OCI-LY1 (cell line): Measurements from ENCODE around the gene SEMG2.

Source experiments
- H2AFZ ChIP-seq: fragments of 200-600 bp; sonication (generic), shearing (Covaris generic); 2 replicates; pipeline ENCODE4 v1.6.0; 2014; ENCODE audit warnings: antibody characterized with exemption, mild to moderate bottlenecking, low read length
- H3F3A ChIP-seq: fragments of 200-600 bp; sonication (generic), shearing (Covaris generic); 2 replicates; pipeline ENCODE4 v1.6.0; 2014; ENCODE audit warnings: mild to moderate bottlenecking, antibody characterized with exemption, low read length, moderate library complexity; ENCODE audit not compliant: insufficient read depth
- H3K27ac ChIP-seq: fragments of 200-600 bp; sonication (generic); 2 replicates; pipeline ENCODE4 v1.5.1; 2014; ENCODE audit warnings: low read length, mixed run types, mild to moderate bottlenecking, low read depth; ENCODE audit not compliant: poor library complexity, severe bottlenecking
- H3K27me3 ChIP-seq: fragments of 200-600 bp; sonication (generic); 2 replicates; pipeline ENCODE4 v1.6.0; 2014; ENCODE audit warnings: antibody characterized with exemption, mild to moderate bottlenecking, low read length, moderate library complexity; ENCODE audit not compliant: insufficient read depth
- H3K36me3 ChIP-seq: fragments of 200-600 bp; sonication (generic); 2 replicates; pipeline ENCODE4 v1.6.1; 2014; ENCODE audit warnings: mild to moderate bottlenecking, antibody characterized with exemption, low read length, moderate library complexity, mixed read lengths; ENCODE audit not compliant: insufficient read depth
- H3K4me1 ChIP-seq: fragments of 200-600 bp; sonication (generic); 2 replicates; pipeline ENCODE4 v1.5.1; 2014; ENCODE audit warnings: mild to moderate bottlenecking, low read length, moderate library complexity; ENCODE audit not compliant: insufficient read depth, severe bottlenecking
- H3K4me2 ChIP-seq: fragments of 200-600 bp; sonication (generic), shearing (Covaris generic); 2 replicates; pipeline ENCODE4 v1.6.1; 2014; ENCODE audit warnings: low read length
- H3K4me3 ChIP-seq: fragments of 200-600 bp; sonication (generic); 2 replicates; pipeline ENCODE4 v1.5.1; 2014; ENCODE audit warnings: low read length, low read depth, mild to moderate bottlenecking, mixed read lengths; ENCODE audit not compliant: poor library complexity, severe bottlenecking
- H3K79me2 ChIP-seq: fragments of 200-600 bp; shearing (Covaris generic); 2 replicates; pipeline ENCODE4 v1.6.1; 2016; ENCODE audit warnings: mixed run types, low read length, mixed read lengths; ENCODE audit not compliant: insufficient read depth
- H3K9ac ChIP-seq: fragments of 200-600 bp; sonication (generic), shearing (Covaris generic); 2 replicates; pipeline ENCODE4 v1.6.1; 2014; ENCODE audit warnings: mild to moderate bottlenecking, low read length, mixed read lengths
- H3K9me2 ChIP-seq: fragments of 200-600 bp; sonication (generic), shearing (Covaris generic); 2 replicates; pipeline ENCODE4 v1.6.1; 2014; ENCODE audit warnings: low read depth, mild to moderate bottlenecking, low read length, mixed read lengths
- H3K9me3 ChIP-seq: fragments of 200-600 bp; shearing (Covaris generic); 2 replicates; pipeline ENCODE4 v1.6.1; 2014; ENCODE audit warnings: low read length, mixed read lengths
- H4K20me1 ChIP-seq: fragments of 200-600 bp; sonication (generic), shearing (Covaris generic); 2 replicates; pipeline ENCODE4 v1.6.0; 2016; ENCODE audit warnings: mild to moderate bottlenecking, low read length; ENCODE audit not compliant: insufficient read depth
- CTCF ChIP-seq: fragments of 200-600 bp; sonication (generic), shearing (Covaris generic); IDR thresholded peaks from 2 replicates; pipeline ENCODE4 v1.5.1; 2017; ENCODE audit warnings: mild to moderate bottlenecking, antibody characterized with exemption, low read length, moderate library complexity, mixed read lengths
- EZH2 ChIP-seq: fragments of 200-600 bp; sonication (generic), shearing (Covaris generic); IDR thresholded peaks from 2 replicates; pipeline ENCODE4 v1.8.0; 2017; ENCODE audit warnings: borderline replicate concordance, mixed run types, mild to moderate bottlenecking, antibody characterized with exemption, low read length, moderate library complexity, mixed read lengths

The SEMG2 gene

GRCh38 chr20:45206725-45207124 lies 14.4 kb upstream of the SEMG2 start, which contains the start of gene SEMG1:
Gene SEMG1, plus strand, starts transcription at chr20:45207033. Its CDS starts 21 bp downstream, at chr20:45207054.
- H3K9ac ChIP-seq: no peak within 1 kb of the TSS
- no peaks in the 10 kb centered on the region for H3K9me2 ChIP-seq
- no peaks in the 10 kb centered on the region for H3K36me3 ChIP-seq
- 0 out of 2 replicates have a peak, but pooled peaks cover 4% of the 10 kb centered on the region for H3K9me3 ChIP-seq
- no peaks in the 10 kb centered on the region for H3K79me2 ChIP-seq
- H3F3A ChIP-seq: no peaks in the 10 kb centered on the region
- H3K4me1 ChIP-seq: no peaks in the 10 kb centered on the region
- no peaks in the 10 kb centered on the region for H3K27me3 ChIP-seq
- H4K20me1 ChIP-seq: no peaks in the 10 kb centered on the region
- no peak within 1 kb of the TSS for H3K27ac ChIP-seq
- H2AFZ ChIP-seq: no peak within 1 kb of the TSS
- no peak for TF ChIP-seq CTCF
- no peak for TF ChIP-seq EZH2
- no peak within 1 kb of the TSS for H3K4me3 ChIP-seq
- H3K4me2 ChIP-seq: no peak within 1 kb of the TSS

DNA sequence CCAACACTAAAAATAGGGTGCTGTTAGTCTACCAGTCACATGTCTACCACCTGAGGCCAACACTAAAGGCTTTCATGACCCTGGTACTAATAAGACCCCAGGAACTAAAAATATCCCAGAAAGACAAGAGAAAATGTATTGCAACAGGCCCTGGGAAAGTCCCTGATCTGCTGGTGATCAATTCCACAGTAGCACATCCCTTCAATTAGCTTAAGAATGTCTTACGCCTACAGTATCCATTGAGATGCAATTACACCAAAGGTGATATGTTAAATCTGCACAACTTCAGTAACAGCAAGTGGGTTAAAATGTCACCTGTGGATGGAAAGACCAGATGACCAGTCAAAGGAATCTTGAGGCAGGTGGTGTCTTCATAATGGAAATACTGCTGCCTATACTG lies 11.2 kb upstream of the SEMG2 start:
- Histone ChIP-seq H3K9me2 (no peaks in the 10 kb centered on the region), H3K79me2 (no peaks in the 10 kb centered on the region), H3K4me2 (no peak overlapping the region), H3K4me3 (no peak overlapping the region), H3F3A (no peaks in the 10 kb centered on the region), H2AFZ (no peak overlapping the region), H4K20me1 (no peaks in the 10 kb centered on the region), H3K9me3 (no peaks in the 10 kb centered on the region), H3K9ac (no peak overlapping the region), H3K27me3 (no peaks in the 10 kb centered on the region), H3K27ac (no peak overlapping the region), H3K36me3 (no peaks in the 10 kb centered on the region), H3K4me1 (no peaks in the 10 kb centered on the region)
- no peak for TF ChIP-seq EZH2
- TF ChIP-seq CTCF: no peak

DNA sequence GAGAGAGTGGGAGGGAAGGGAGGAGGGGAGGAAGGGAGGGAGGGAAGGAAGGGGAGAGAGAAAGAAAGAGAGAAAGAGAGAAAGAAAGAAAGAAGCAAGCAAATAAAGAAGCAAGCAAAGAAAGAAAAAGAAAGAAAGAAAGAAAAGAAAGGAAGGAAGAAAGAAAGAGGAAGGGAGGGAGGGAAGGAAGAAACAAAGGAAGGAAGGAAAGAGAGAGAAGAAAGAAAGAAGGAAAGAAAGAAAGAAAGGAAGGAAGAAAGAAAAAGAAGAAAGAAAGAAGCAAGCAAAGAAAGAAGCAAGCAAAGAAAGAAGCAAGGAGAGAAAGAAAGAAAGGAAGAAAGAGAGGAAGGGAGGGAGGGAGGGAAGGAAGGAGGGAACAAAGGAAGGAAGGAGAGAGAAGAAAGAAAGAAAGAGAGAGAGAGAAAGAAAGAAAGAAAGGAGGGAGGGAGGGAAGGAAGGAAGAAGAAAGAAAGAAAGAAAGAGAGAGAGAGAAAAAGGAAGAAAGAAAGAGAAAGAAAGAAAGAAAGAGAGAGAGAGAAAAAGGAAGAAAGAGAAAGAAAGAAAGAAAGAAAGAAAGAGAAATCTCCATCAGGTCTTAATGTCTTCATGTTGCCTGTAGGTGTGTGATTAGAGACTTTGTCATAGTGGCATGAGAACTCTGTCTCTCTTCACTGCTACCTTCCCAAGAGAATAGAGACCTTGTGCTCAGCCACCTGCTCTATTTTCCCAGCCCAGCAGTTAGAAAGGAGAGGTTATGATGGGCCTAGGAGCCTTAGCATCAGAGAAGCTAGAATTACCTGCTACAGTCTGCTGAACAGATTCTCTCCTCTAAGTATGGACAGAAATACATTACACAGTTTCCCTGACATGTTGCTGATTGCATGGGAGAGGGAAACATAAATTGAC lies 9.4 kb upstream of the SEMG2 start:
- no peak for TF ChIP-seq EZH2
- no peak for TF ChIP-seq CTCF
- H3K4me3 ChIP-seq: no peak overlapping the region
- no peaks in the 10 kb centered on the region for H3F3A ChIP-seq
- no peaks in the 10 kb centered on the region for H3K79me2 ChIP-seq
- no peaks in the 10 kb centered on the region for H3K4me1 ChIP-seq
- no peaks in the 10 kb centered on the region for H3K27me3 ChIP-seq
- H3K9me2 ChIP-seq: no peaks in the 10 kb centered on the region
- H2AFZ ChIP-seq: no peak overlapping the region
- H3K36me3 ChIP-seq: no peaks in the 10 kb centered on the region
- no peak overlapping the region for H3K27ac ChIP-seq
- H3K4me2 ChIP-seq: no peak overlapping the region
- no peaks in the 10 kb centered on the region for H4K20me1 ChIP-seq
- H3K9me3 ChIP-seq: no peaks in the 10 kb centered on the region
- H3K9ac ChIP-seq: no peak overlapping the region
